ENCODE data around the gene HOXA13. TPM values are rescaled to one million over a fixed set of nuclear protein-coding genes. Genes with fewer than 3 reads are reported as not detected.

The HOXA13 gene
- total RNA-seq, 4 donors from 2014 or later: 0.82 to 2.4 (median 1.7) TPM

DNA sequence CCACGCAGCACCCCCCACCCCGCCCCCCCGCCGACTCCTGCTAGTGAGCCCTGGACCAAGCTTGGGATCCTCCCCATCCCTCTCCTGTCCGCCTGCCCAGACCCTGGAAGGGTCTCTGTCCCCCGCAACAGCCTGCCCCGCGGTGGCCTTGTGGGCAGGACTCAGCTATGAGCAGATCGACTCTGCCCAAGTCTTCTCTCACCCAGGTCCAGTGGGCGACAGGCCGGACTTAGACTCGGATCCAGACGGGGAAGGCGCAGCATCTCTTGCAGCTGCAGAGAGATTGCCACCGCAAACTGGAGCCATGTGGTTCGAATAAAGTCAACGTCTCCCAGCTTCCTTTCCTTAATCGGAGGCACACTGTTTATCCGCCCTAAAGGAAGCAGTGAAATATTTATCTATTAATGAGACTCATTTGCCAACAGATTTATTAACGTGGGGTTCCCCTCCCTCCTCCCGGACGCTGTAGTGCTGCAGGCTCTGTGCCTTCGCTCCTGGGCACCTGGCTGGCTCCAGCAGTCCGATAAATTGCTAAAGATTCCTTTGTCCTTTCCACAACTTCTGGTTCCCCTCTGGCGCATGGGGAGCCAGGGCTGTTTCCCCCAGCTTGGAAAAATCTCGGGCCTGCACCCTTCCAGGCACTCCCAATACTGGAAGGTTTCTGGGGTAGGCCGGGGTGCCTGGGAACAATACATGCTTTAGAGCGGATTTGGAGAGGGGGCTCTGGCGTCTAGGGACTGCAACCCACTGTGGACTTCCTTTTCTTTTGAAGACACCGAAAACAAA, 42.8 kb downstream of the HOXA13 start:
- H3K36me3 ChIP-seq: no peaks in the 10 kb centered on the region
- H3K27ac ChIP-seq: peak overlapping the region; percentile 83 to 97 (median 90)
- H3K4me3 ChIP-seq: peak overlapping the region; percentile 63 to 96 (median 81)
- DNase-seq: peak in 1 of 2 donors; percentile 15
- in situ Hi-C loops (cut with MboI; ENCODE audit: low sequenced_read_pairs in 4 of 4): loop anchor here in 2 of 4 donors (10.0 to 25.0 kb wide), 3 partner anchors 782 to 945 kb away; partner anchors contain the start of genes CBX3 (in 1 of the 2) and HNRNPA2B1 (in 1 of the 2)
- intact Hi-C loops (cut with DNase I; ENCODE audit: low total_unique reads): loop anchor here (1.0 kb wide), 1 partner anchor 8 kb away; the partner anchor contains the start of gene HOXA9
- H3K9me3 ChIP-seq: no peaks in the 10 kb centered on the region
- peaks cover 13 to 26% of the 10 kb centered on the region in 2 donors for H3K4me1 ChIP-seq
- no peaks in the 10 kb centered on the region for H3K27me3 ChIP-seq
- ATAC-seq: no peak
- no peak for TF ChIP-seq POLR2A (IDR thresholded peaks at IDR 0.05)
- TF ChIP-seq, protein P1, sequence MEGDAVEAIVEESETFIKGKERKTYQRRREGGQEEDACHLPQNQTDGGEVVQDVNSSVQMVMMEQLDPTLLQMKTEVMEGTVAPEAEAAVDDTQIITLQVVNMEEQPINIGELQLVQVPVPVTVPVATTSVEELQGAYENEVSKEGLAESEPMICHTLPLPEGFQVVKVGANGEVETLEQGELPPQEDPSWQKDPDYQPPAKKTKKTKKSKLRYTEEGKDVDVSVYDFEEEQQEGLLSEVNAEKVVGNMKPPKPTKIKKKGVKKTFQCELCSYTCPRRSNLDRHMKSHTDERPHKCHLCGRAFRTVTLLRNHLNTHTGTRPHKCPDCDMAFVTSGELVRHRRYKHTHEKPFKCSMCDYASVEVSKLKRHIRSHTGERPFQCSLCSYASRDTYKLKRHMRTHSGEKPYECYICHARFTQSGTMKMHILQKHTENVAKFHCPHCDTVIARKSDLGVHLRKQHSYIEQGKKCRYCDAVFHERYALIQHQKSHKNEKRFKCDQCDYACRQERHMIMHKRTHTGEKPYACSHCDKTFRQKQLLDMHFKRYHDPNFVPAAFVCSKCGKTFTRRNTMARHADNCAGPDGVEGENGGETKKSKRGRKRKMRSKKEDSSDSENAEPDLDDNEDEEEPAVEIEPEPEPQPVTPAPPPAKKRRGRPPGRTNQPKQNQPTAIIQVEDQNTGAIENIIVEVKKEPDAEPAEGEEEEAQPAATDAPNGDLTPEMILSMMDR (IDR thresholded peaks at IDR 0.05 in 4 of 5, conservative IDR thresholded peaks at IDR 0.05 in 1 of 5): no peak

GRCh38 chr7:27156508-27156898, 43.4 kb downstream of the HOXA13 start, which contains the start of gene HOXA7:
Gene HOXA7 (minus strand): TSS chr7:27156675. CDS start chr7:27156545, 130 bp downstream.
- TF ChIP-seq, protein P1 (IDR thresholded peaks at IDR 0.05 in 4 of 5, conservative IDR thresholded peaks at IDR 0.05 in 1 of 5): no peak
- TF ChIP-seq POLR2A (IDR thresholded peaks at IDR 0.05): peak; percentile 6 to 12
- H3K4me3 ChIP-seq: peak within 1 kb of the TSS; percentile 63 to 96 (median 81)
- H3K27me3 ChIP-seq: no peaks in the 10 kb centered on the region
- H3K4me1 ChIP-seq: peaks cover 17 to 28% of the 10 kb centered on the region in 2 donors
- in situ Hi-C loops (cut with MboI; ENCODE audit: low sequenced_read_pairs in 4 of 4) (loop anchor here in 2 of 4 donors (10.0 to 25.0 kb wide), 3 partner anchors 782 to 944 kb away; partner anchors contain the start of genes CBX3 (in 1 of the 2) and HNRNPA2B1 (in 1 of the 2)), intact Hi-C loops (cut with DNase I; ENCODE audit: low total_unique reads) (loop anchor here (1.0 kb wide), 1 partner anchor 9 kb away; the partner anchor contains the start of gene HOXA9)
- ATAC-seq (peak; percentile 68 to 72), DNase-seq (peak; percentile 74 to 86)
- H3K9me3 ChIP-seq: no peaks in the 10 kb centered on the region
- no peaks in the 10 kb centered on the region for H3K36me3 ChIP-seq
- H3K27ac ChIP-seq: peak within 1 kb of the TSS; percentile 83 to 97 (median 90)

DNA sequence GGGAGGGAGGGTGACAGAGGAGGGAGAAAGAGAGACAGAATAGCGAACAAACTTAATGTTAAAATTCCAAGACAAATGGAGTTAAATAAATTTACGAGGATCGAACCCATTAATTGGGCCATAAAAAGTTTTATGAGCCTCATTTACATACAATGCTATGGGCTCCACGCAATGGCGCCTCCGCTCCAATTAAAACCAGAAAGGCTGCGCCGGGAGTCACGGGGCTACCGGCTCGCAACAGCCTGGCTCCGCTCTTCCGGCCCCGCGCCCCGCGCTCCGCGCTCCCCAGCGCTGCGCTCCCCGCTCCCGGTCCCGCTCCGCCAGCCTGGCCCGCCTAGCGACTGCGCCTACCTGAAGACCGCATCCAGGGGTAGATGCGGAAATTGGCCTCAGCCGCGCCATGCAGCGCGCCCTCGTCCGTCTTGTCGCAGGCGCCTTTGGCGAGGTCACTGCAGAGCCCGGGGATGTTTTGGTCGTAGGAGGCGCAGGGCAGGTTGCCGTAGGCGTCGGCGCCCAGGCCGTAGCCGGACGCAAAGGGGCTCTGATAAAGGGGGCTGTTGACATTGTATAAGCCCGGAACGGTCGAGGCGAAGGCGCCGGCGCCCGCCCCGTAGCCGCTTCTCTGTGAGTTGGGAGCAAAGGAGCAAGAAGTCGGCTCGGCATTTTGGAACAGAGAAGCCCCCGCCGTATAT, 43.9 kb downstream of the HOXA13 start:
- H3K27ac ChIP-seq: peak overlapping the region; percentile 83 to 97 (median 90)
- H3K4me3 ChIP-seq: peak overlapping the region; percentile 63 to 96 (median 81)
- peak; percentile 13 to 51 for TF ChIP-seq POLR2A (IDR thresholded peaks at IDR 0.05)
- TF ChIP-seq, protein P1 (IDR thresholded peaks at IDR 0.05 in 4 of 5, conservative IDR thresholded peaks at IDR 0.05 in 1 of 5): peak in 1 of 5 experiments; percentile 32
- no peaks in the 10 kb centered on the region for H3K9me3 ChIP-seq
- ATAC-seq (peak; percentile 47 to 49), DNase-seq (peak in 1 of 2 donors; percentile 45)
- no peaks in the 10 kb centered on the region for H3K27me3 ChIP-seq
- peaks cover 22 to 27% of the 10 kb centered on the region in 2 donors for H3K4me1 ChIP-seq
- intact Hi-C loops (cut with DNase I; ENCODE audit: low total_unique reads): loop anchor here (1.0 kb wide), 1 partner anchor 9 kb away; the partner anchor contains the start of gene HOXA9
- in situ Hi-C loops (cut with MboI; ENCODE audit: low sequenced_read_pairs in 4 of 4): loop anchor here in 2 of 4 donors (10.0 to 25.0 kb wide), 3 partner anchors 781 to 944 kb away; partner anchors contain the start of genes CBX3 (in 1 of the 2) and HNRNPA2B1 (in 1 of the 2)
- no peaks in the 10 kb centered on the region for H3K36me3 ChIP-seq
